Mucosa of rectum (tissue), 2 donors: ENCODE data around the gene BACH2.
"Not testable (repeated sequence)": the region's sequence is repeated elsewhere in the genome, so short reads cannot be mapped to it uniquely, and the experiment has no call there.

Experiments
- H3K27ac ChIP-seq, 2 donors: one replicate each; pipeline ENCODE4 v1.7.0; 2013; ENCODE audit warnings: inconsistent platforms in 2 of 2, low read depth in 2 of 2, low read length in 2 of 2
- H3K27me3 ChIP-seq, 2 donors: one replicate each; pipeline ENCODE4 v1.7.0; 2013; ENCODE audit warnings: low read length in 2 of 2; ENCODE audit not compliant: control insufficient read depth in 2 of 2, insufficient read depth in 2 of 2
- H3K36me3 ChIP-seq, 2 donors: one replicate each; pipeline ENCODE4 v1.7.0; 2013; ENCODE audit warnings: low read length in 2 of 2; ENCODE audit not compliant: control insufficient read depth in 2 of 2, insufficient read depth in 2 of 2
- H3K4me1 ChIP-seq, 2 donors: one replicate each; pipeline ENCODE4 v1.7.0; 2013; ENCODE audit warnings: low read length in 2 of 2, mild to moderate bottlenecking in 1 of 2; ENCODE audit not compliant: control insufficient read depth in 2 of 2, insufficient read depth in 2 of 2
- H3K4me3 ChIP-seq, 2 donors: one replicate each; pipeline ENCODE4 v1.7.0; 2013; ENCODE audit warnings: low read length in 2 of 2
- H3K9ac ChIP-seq, 2 donors: one replicate each; pipeline ENCODE4 v1.7.0; 2013; ENCODE audit warnings: low read length in 2 of 2, low read depth in 1 of 2, mild to moderate bottlenecking in 1 of 2
- H3K9me3 ChIP-seq, 2 donors: one replicate each; pipeline ENCODE4 v1.7.0; 2013; ENCODE audit warnings: low read length in 2 of 2; ENCODE audit not compliant: control insufficient read depth in 2 of 2
- donor health status: healthy.
- donor health status: Normal muscosa, but diverticular disease.

The BACH2 gene

GRCh38 chr6:90296341-90297114, at the start of gene BACH2:
Gene BACH2, minus strand, starts transcription at chr6:90296843. Its CDS starts 287,999 bp downstream, at chr6:90008844.
- H3K4me3 ChIP-seq, result peak within 1 kb of the TSS; percentile 57 to 76
- H3K9ac ChIP-seq, result peak within 1 kb of the TSS; percentile 52 to 58
- H3K27ac ChIP-seq, result peak within 1 kb of the TSS; percentile 46 to 59
- H3K36me3 ChIP-seq, result no peaks in the 10 kb centered on the region
- H3K9me3 ChIP-seq, result no peaks in the 10 kb centered on the region
- H3K27me3 ChIP-seq, result peaks cover 19 to 51% of the 10 kb centered on the region in 2 donors
- peaks cover 4 to 9% of the 10 kb centered on the region in 2 donors for H3K4me1 ChIP-seq

DNA sequence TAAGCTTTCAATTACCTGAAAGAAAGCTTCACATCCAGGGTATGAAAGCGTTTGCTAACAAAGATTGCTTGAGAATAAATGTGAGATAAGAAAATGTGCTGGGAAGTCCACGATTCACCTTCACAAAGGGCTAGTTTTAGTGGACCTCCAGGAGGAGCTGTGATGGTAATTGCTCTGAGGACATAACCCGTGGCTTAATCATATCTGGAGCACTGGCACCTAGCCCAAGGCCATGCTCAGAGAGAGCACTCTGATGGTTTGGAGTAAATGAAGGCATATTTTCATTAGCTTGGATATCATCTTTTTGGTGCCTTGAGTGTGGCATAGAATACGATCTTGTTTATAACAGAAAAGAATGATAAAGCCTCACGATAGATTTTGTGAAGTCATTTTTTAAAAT, 46.9 kb upstream of the BACH2 start:
- Histone ChIP-seq H3K27ac (no peak overlapping the region), H3K4me3 (no peak overlapping the region), H3K27me3 (no peaks in the 10 kb centered on the region), H3K36me3 (no peaks in the 10 kb centered on the region), H3K9me3 (no peaks in the 10 kb centered on the region), H3K9ac (no peak overlapping the region), H3K4me1 (no peaks in the 10 kb centered on the region)

DNA sequence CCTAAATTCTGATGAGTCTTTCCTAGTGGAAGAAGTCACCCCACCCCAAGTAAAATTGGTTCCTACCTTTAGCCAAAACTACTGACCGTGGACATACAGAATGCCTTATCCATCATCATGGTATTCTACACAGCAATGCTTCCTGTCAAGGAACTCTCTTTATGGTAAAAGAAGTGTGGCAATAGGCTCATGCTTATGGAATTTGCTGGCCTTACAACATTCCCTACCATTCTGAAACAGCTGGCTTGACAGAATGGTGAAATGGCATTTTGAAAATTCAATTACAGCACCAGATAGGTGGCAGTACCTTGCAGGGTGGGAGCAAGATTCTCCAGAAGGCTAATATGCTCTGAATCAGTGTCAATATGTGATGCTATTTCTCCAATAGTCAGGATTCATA, 41.8 kb upstream of the BACH2 start:
- Histone ChIP-seq H3K27me3 (no peaks in the 10 kb centered on the region), H3K36me3 (no peaks in the 10 kb centered on the region), H3K9ac (no peak overlapping the region), H3K27ac (no peak overlapping the region), H3K9me3 (no peaks in the 10 kb centered on the region), H3K4me3 (no peak overlapping the region), H3K4me1 (no peaks in the 10 kb centered on the region)

- Histone ChIP-seq H3K9ac (no peak overlapping the region), H3K4me3 (no peak overlapping the region), H3K27me3 (no peaks in the 10 kb centered on the region), H3K9me3 (no peaks in the 10 kb centered on the region), H3K4me1 (no peaks in the 10 kb centered on the region), H3K36me3 (no peaks in the 10 kb centered on the region), H3K27ac (no peak overlapping the region)
Measured at GRCh38 chr6:90336388-90336947, 39.8 kb upstream of the BACH2 start.

GRCh38 chr6:90333928-90334327, 37.3 kb upstream of the BACH2 start:
- Histone ChIP-seq H3K27ac (no peak overlapping the region), H3K4me1 (no peaks in the 10 kb centered on the region), H3K9ac (no peak overlapping the region), H3K4me3 (no peak overlapping the region), H3K36me3 (no peaks in the 10 kb centered on the region), H3K9me3 (no peaks in the 10 kb centered on the region), H3K27me3 (no peaks in the 10 kb centered on the region)

DNA sequence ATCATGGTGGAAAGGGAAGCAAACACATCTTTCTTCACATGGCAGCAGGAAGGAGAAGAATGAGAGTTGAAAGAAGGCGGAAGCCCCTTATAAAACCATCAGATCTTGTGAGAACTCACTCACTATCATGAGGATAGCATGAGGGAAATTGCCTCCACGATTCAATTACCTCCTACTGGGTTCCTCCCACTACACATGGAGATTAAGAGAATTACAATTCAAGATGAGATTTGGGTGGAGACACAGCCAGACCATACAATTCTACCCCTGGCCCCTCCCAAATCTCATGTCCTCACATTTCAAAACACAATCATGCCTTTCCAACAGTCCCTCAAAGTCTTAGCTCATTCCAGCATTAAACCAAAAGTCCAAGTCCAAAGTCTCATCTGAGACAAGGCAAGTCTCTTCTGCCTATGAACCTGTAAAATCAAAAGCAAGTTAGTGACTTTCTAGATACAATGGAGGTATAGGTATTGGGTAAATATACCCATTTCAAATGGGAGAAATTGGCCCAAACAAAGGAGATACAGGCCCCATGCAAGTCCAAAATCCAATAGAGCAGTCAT, 36.4 kb upstream of the BACH2 start:
- H3K4me3 ChIP-seq, H3K9me3 ChIP-seq, H3K27me3 ChIP-seq, H3K9ac ChIP-seq, H3K27ac ChIP-seq, H3K4me1 ChIP-seq, H3K36me3 ChIP-seq: not testable (repeated sequence)

DNA sequence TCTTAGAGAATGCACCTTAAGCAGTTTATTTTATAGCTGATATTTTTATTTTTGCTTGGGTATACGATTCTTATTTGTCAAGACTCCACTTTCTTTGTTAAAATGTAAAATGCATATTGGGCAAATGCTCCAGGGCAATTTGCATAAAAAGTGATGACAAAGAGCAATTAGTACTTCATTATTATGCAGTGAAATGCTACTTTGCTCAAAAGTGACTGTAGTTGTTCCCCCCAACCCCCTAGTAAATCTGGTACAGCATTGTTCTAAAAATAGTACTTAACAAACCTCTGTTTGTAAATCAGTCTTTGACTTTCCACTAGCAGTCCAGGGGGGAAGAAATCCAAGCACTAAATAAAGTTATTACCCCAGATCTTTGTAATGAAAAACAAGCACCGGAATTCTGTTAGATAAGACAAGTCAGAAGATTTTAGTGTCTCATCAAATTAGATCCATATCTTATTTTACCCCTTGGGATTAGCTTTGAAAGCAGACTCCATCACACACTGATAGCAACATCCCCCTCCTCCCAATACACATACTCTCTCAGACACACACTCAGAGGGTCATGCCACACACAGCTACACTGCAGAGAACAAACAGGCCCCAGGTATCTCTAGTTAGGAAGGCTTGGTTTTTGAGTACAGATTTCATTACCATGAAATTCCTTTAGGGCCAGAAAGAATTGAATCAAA, 32.9 kb upstream of the BACH2 start:
- no peaks in the 10 kb centered on the region for H3K36me3 ChIP-seq
- H3K9me3 ChIP-seq, result no peaks in the 10 kb centered on the region
- no peak overlapping the region for H3K27ac ChIP-seq
- no peaks in the 10 kb centered on the region for H3K4me1 ChIP-seq
- no peak overlapping the region for H3K4me3 ChIP-seq
- H3K27me3 ChIP-seq, result no peaks in the 10 kb centered on the region
- no peak overlapping the region for H3K9ac ChIP-seq

DNA sequence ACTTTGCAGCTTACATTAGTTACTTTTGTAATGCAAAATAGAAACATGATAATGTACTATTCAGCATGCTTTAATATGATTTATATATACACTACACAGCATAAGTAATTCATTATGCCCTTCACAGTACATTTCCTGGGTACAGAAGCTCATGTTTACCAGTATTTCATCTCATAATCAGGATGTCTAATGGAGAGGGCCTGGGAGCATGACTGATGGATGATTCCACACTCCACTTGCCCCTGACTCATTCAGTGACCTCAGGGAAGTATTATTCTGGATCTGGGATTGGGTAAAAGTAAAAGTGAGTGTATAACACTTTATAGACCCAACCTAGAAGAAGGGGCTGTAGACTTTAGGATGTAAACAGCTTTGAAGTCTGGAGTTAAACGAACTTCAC, 31.4 kb upstream of the BACH2 start:
- no peak overlapping the region for H3K27ac ChIP-seq
- no peak overlapping the region for H3K4me3 ChIP-seq
- H3K36me3 ChIP-seq, result no peaks in the 10 kb centered on the region
- H3K4me1 ChIP-seq, result no peaks in the 10 kb centered on the region
- H3K9ac ChIP-seq, result no peak overlapping the region
- H3K9me3 ChIP-seq, result no peaks in the 10 kb centered on the region
- no peaks in the 10 kb centered on the region for H3K27me3 ChIP-seq

DNA sequence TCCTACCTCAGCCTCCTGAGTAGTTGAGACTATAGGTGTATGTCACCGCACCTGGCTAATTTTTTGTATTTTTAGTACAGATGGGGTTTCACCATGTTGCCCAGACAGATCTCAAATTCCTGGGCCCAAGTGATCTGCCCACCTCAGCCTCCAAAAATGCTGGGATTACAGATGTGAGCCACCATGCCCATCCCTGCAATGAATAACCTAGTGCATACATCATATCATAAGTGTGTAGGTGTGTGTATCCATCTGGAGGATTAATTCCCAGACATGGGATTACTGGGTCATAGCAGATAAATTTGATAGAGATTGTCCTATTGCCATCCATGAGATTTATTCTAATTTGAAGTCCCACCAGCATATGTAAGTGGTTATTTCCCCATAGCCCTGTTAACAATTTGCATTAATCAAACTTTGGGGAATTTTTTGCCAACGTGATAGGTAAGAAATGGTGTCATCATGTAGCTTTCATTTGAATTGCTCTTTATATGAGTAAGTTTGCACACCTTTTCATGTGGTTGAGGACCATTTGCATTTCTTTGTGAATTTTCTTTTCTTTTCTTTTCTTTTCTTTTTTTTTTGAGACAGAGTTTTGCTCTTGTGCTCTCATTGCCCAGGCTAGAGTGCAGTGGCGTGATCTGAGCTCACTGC, 29.9 kb upstream of the BACH2 start:
- H3K36me3 ChIP-seq, result no peaks in the 10 kb centered on the region
- H3K9me3 ChIP-seq, result no peaks in the 10 kb centered on the region
- no peak overlapping the region for H3K9ac ChIP-seq
- H3K27ac ChIP-seq, result no peak overlapping the region
- no peaks in the 10 kb centered on the region for H3K4me1 ChIP-seq
- no peaks in the 10 kb centered on the region for H3K27me3 ChIP-seq
- no peak overlapping the region for H3K4me3 ChIP-seq

DNA sequence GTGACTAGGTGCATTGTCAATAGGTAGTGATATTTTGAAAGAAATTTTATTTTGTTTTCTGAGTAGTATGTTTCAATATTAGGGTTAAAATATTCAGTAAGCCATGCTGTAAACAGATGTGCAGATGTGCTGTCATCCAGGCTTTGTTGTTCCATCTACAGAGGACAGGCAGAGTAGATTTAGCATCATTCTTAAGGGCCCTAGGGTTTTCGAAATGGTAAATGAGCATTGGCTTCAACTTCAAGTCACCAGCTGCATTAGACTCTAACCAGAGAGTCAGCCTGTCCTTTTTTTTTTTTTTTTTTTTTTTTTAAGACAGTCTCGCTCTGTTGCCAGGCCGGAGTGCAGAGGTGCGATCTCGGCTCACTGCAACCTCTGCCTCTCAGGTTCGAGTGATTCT, 27.1 kb upstream of the BACH2 start:
- Histone ChIP-seq H3K27me3 (no peaks in the 10 kb centered on the region), H3K4me3 (no peak overlapping the region), H3K9me3 (no peaks in the 10 kb centered on the region), H3K4me1 (no peaks in the 10 kb centered on the region), H3K27ac (no peak overlapping the region), H3K9ac (no peak overlapping the region), H3K36me3 (no peaks in the 10 kb centered on the region)
